Common myeloid progenitor, CD34-positive (primary cell): Measurements from ENCODE around the gene TCL1A. TPM values are rescaled to one million over a fixed set of nuclear protein-coding genes. Genes with fewer than 3 reads are reported as not detected.
"Not testable (repeated sequence)": the region's sequence is repeated elsewhere in the genome, so short reads cannot be mapped to it uniquely, and the experiment has no call there.

Experiments
- CTCF ChIA-PET: fragments of 350-600 bp; sonication (Branson Sonifier 250); formaldehyde crosslinking; loops from one replicate; lab custom pipeline; 2021; ENCODE audit warnings: antibody characterized with exemption; lab: Charles Lee
- POLR2A ChIA-PET: fragments of 350-600 bp; sonication (Branson Sonifier 250); formaldehyde crosslinking; loops from one replicate; lab custom pipeline; 2021; ENCODE audit warnings: antibody characterized with exemption; lab: Charles Lee
- DNase-seq, 3 donors: peaks; one replicate each; pipeline versions ENCODE4 v3.0.0 to v3.0.0-alpha.2; 2013
- H3K27ac ChIP-seq, 2 experiments: 1 replicate in 1 of 2; 2 replicates in 1 of 2; pipeline ENCODE4 v1.7.0; 2013; ENCODE audit warnings: inconsistent platforms in 2 of 2, low read length in 2 of 2, mild to moderate bottlenecking in 2 of 2, low read depth in 1 of 2, moderate library complexity in 1 of 2; ENCODE audit not compliant: severe bottlenecking in 2 of 2, insufficient read depth in 1 of 2, poor library complexity in 1 of 2
- H3K27me3 ChIP-seq, 5 experiments: replicated peaks in 2 of 5; 1 replicate in 3 of 5; 2 replicates in 2 of 5; pipeline versions ENCODE4 v1.6.1 to v1.7.0; 2013; ENCODE audit warnings: low read length in 4 of 5, mild to moderate bottlenecking in 2 of 5, moderate library complexity in 2 of 5, inconsistent platforms in 1 of 5; ENCODE audit not compliant: insufficient read depth in 5 of 5, control insufficient read depth in 4 of 5
- H3K36me3 ChIP-seq, 4 experiments: 1 replicate in 2 of 4; 2 replicates in 2 of 4; pipeline versions ENCODE4 v1.6.1 to v1.7.0; 2013; ENCODE audit warnings: low read length in 3 of 4, control low read depth in 1 of 4, mild to moderate bottlenecking in 1 of 4; ENCODE audit not compliant: control insufficient read depth in 4 of 4, insufficient read depth in 4 of 4
- H3K4me1 ChIP-seq, 4 experiments: 1 replicate in 3 of 4; 2 replicates in 1 of 4; pipeline versions ENCODE4 v1.6.1 to v1.7.1; 2013; ENCODE audit warnings: low read length in 3 of 4, mild to moderate bottlenecking in 3 of 4, control low read depth in 1 of 4, inconsistent platforms in 1 of 4, moderate library complexity in 1 of 4; ENCODE audit not compliant: control insufficient read depth in 4 of 4, insufficient read depth in 4 of 4; ENCODE audit errors: control extremely low read depth in 1 of 4
- H3K4me3 ChIP-seq, 7 experiments: 1 replicate in 4 of 7; 2 replicates in 3 of 7; pipeline versions ENCODE4 v1.5.1 to v1.7.0; 2013; ENCODE audit warnings: mild to moderate bottlenecking in 7 of 7, low read length in 6 of 7, moderate library complexity in 6 of 7, inconsistent platforms in 2 of 7, low read depth in 2 of 7, control low read depth in 1 of 7; ENCODE audit not compliant: insufficient read depth in 4 of 7, control insufficient read depth in 1 of 7; ENCODE audit errors: extremely low read depth in 1 of 7
- H3K9me3 ChIP-seq, 5 experiments: 1 replicate in 4 of 5; 2 replicates in 1 of 5; pipeline versions ENCODE4 v1.6.1 to v1.7.1; 2013; ENCODE audit warnings: low read length in 4 of 5, mild to moderate bottlenecking in 2 of 5, inconsistent platforms in 1 of 5, low read depth in 1 of 5, moderate library complexity in 1 of 5; ENCODE audit not compliant: control insufficient read depth in 4 of 5, insufficient read depth in 2 of 5; ENCODE audit errors: control extremely low read depth in 1 of 5
- WGBS: methylation state at CpG from one replicate; pipeline ENCODE4 v1.1.5; 2013; ENCODE audit not compliant: insufficient coverage; 5-methylcytosine and 5-hydroxymethylcytosine counted together
- polyA plus RNA-seq: library from polyadenylated mRNA; unstranded; fragments of 120-200 nt; gene quantifications from one replicate; pipeline ENCODE4 v1.2.1, GENCODE V29; 2013

TCL1A gene, protein sequence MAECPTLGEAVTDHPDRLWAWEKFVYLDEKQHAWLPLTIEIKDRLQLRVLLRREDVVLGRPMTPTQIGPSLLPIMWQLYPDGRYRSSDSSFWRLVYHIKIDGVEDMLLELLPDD
- polyA plus RNA-seq = 2.0 TPM

DNA sequence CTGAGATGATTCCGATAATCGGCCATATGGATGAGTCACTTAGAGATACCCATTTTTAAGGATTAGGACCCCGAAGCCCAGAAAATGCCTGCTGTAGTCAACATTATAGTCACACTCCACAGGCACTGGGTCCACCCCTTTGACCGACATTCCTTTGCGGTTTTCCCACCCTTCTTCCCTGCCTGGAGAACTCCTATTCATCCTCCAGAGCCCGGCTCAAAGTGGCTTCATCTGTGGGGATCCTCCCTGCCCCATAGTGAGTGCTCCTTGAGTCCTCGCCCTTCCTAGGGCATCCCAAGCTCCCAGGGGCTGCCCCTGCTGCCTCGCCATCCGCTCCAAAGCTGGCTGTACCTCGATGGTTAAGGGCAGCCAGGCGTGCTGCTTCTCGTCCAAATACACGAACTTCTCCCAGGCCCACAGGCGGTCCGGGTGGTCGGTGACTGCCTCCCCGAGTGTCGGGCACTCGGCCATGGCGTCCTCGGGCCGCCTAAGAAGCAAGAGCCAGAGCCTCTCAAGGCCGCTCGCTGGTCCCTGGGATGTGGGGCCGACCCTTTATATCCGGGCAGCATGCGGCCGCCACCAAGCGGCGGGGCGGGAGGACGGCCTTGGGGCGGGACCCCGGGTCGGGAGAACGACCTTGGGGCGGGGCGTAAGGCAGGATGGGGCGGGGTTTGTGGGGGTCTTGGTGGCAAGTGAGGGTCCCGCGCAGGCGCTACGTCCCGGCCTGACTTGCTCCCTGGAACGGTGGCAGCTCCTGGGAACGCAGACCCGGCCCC, at the start of gene TCL1A:
Gene TCL1A (minus strand): TSS at position 530 of the 776 bp plus-strand sequence. CDS start 59 bp downstream, at position 471.
- Histone ChIP-seq H3K27ac (no peak within 1 kb of the TSS), H3K4me1 (no peaks in the 10 kb centered on the region), H3K9me3 (peaks cover 0 to 4% (median 0%) of the 10 kb centered on the region in 5 experiments), H3K36me3 (no peaks in the 10 kb centered on the region), H3K27me3 (peaks cover 14 to 63% (median 16%) of the 10 kb centered on the region in 5 experiments), H3K4me3 (peak within 1 kb of the TSS in 1 of 7 experiments; percentile 8)
- DNase-seq = no peak
- 56% methylated on average over 35 of the region's 47 CpGs for WGBS
- ChIA-PET CTCF (no interaction called here), POLR2A (no interaction called here)

DNA sequence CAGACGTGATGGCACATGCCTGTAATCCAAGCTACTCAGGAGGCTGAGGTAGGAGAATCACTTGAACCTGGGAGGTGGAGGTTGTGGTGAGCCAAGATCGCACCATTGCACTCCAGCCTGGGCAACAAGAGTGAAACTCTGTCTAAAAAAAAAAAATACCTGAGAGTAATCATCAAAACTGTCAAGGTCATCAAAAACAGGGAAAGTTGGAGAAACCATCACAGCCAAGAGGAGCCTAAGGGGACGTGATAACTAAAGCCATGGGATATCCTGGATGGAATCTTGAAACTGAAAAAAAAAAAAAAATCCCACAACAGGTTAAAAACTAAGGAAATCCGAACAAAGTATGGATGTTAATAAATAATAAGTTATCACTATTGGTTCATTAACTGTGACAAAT, 49.1 kb upstream of the TCL1A start:
- H3K36me3 ChIP-seq, H3K27ac ChIP-seq, CTCF ChIA-PET, H3K4me1 ChIP-seq, H3K9me3 ChIP-seq, DNase-seq, POLR2A ChIA-PET, H3K4me3 ChIP-seq: not testable (repeated sequence)
- WGBS = 100% methylated on average over 1 of the region's 4 CpGs
- H3K27me3 ChIP-seq = peaks cover 0 to 11% (median 0%) of the 10 kb centered on the region in 5 experiments

DNA sequence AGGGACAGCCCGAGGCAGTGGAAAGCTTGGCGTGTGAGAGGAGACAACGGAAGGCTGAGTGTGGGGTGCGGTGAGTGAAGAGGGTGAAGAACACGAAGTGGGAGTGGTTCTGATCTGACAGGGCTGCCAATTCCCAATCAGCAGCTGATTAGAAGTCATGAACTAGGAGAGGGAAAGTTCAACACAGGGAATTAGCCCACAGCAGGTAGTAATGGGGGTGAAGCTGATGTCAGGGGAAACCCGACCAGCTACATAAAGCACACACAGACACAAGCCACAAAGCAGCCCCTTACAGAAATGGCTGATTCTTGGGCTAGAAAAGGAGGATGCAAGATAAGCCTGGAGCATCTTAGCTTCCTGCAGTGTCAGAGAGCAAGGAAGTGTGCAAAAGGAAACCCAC, 47.5 kb upstream of the TCL1A start:
- Histone ChIP-seq H3K9me3 (no peaks in the 10 kb centered on the region), H3K4me1 (no peaks in the 10 kb centered on the region), H3K4me3 (no peak overlapping the region), H3K36me3 (no peaks in the 10 kb centered on the region), H3K27ac (no peak overlapping the region), H3K27me3 (peaks cover 0 to 11% (median 0%) of the 10 kb centered on the region in 5 experiments)
- no peak for DNase-seq
- POLR2A ChIA-PET = no interaction called here
- WGBS = 79% methylated on average over 2 of the region's 6 CpGs
- CTCF ChIA-PET = no interaction called here

DNA sequence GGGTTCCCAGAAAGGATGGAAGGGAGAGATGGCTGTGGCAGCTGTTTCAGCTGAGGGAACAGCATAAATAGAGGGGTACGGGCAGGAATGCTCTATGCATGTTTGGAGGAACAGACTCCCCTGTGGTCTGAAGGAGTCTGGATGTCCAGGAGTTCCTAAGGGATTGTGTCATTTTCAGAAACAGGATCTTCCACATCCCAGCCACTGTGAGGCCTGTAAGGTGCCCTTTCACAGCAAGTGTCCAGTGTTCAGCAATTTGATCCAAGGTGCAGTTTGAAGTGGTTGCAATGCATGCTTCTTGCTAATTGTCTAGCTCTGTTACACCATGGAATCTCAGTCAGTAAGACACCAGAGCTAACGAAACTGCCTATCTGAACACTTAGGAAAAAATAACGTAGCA, 46.7 kb upstream of the TCL1A start:
- H3K9me3 ChIP-seq = no peaks in the 10 kb centered on the region
- no peaks in the 10 kb centered on the region for H3K4me1 ChIP-seq
- ChIA-PET CTCF (no interaction called here), POLR2A (no interaction called here)
- no peaks in the 10 kb centered on the region for H3K36me3 ChIP-seq
- no peak overlapping the region for H3K27ac ChIP-seq
- WGBS = 92% methylated on average over 1 of the region's 3 CpGs
- DNase-seq = no peak
- H3K27me3 ChIP-seq = peaks cover 0 to 11% (median 0%) of the 10 kb centered on the region in 5 experiments
- H3K4me3 ChIP-seq = no peak overlapping the region

DNA sequence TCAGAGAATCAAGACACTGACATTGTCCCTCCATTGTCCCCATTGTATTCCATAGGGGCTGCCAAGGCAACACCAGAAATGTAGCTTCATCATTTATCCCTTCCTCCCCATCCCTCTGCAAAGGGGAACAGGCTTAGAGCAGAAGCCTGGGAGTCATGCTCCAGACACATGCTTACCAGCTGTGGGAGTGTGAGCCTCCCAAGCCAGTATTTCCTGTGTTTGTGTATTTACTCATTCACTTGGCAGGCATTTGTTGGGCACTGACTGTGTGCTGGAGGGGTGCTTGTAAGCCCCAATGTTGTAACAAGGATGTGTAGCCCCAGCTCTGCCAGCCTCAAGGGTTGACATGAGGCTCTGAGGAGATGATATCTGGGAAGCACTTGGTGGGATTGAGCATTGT, 46.0 kb upstream of the TCL1A start:
- Histone ChIP-seq H3K27ac (no peak overlapping the region), H3K4me1 (no peaks in the 10 kb centered on the region), H3K36me3 (no peaks in the 10 kb centered on the region), H3K4me3 (no peak overlapping the region), H3K9me3 (no peaks in the 10 kb centered on the region), H3K27me3 (peaks cover 0 to 11% (median 0%) of the 10 kb centered on the region in 5 experiments)
- CTCF ChIA-PET = no interaction called here
- POLR2A ChIA-PET = no interaction called here
- no peak for DNase-seq

DNA sequence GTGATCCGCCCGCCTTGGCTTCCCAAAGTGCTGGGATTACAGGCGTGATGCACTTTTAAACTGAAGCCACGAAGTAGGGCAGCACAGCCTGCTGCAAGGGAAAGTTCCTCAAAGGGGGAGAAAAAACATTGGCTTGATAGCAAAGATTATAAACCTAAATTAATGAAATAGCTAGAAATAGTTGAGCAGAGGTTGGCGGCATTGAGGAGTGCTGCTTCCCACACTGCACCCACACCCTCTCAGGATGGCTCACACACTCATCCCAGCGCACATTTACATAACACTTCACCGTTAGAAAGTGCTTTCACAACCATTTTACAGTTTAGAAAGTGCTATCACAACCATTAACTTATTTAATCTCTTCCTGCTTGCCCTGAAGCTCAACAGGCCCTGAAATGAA, 44.4 kb upstream of the TCL1A start:
- ChIA-PET POLR2A (no interaction called here), CTCF (interaction anchor here (1.9 kb wide), 1 partner anchor 15 kb away, joined by 7 read pairs; no protein-coding TSS in a partner anchor)
- peaks cover 0 to 14% (median 2%) of the 10 kb centered on the region in 5 experiments for H3K27me3 ChIP-seq
- H3K4me3 ChIP-seq = no peak overlapping the region
- no peaks in the 10 kb centered on the region for H3K36me3 ChIP-seq
- H3K9me3 ChIP-seq = no peaks in the 10 kb centered on the region
- H3K4me1 ChIP-seq = no peaks in the 10 kb centered on the region
- no peak overlapping the region for H3K27ac ChIP-seq
- 76% methylated on average over 6 of the region's 7 CpGs for WGBS
- DNase-seq = no peak

DNA sequence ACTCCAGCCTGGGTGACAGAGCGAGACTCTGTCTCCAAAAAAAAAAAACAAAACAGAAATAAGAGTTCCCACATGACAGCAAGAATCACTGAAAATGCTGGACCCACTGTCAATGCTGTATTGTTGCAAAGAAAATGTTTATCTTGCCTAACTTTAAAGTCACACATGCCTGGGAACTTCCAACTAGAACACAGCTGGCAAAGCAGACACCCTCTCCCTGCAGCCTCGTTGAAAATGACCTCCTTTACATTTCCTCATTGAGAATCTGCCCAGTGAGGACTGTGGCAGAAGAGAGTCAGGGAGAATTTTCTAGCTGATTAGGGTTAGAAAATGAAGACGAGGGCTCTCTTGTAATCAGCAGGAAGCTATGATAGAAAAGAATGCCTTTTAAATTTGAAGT, 42.8 kb upstream of the TCL1A start:
- WGBS = 83% methylated on average over 1 of the region's 3 CpGs

More for the DNA sequence above, 42.8 kb upstream of the TCL1A start:
- no peaks in the 10 kb centered on the region for H3K4me1 ChIP-seq
- peaks cover 0 to 16% (median 2%) of the 10 kb centered on the region in 5 experiments for H3K27me3 ChIP-seq
- ChIA-PET POLR2A (no interaction called here), CTCF (interaction anchor here (1.9 kb wide), 1 partner anchor 16 kb away, joined by 7 read pairs; no protein-coding TSS in a partner anchor)
- DNase-seq = no peak
- no peaks in the 10 kb centered on the region for H3K36me3 ChIP-seq
- no peak overlapping the region for H3K27ac ChIP-seq
- H3K9me3 ChIP-seq = no peaks in the 10 kb centered on the region
- no peak overlapping the region for H3K4me3 ChIP-seq
